HepG2 (cell line): ENCODE measurements around the gene TAF9B. TPM values are rescaled to one million over a fixed set of nuclear protein-coding genes. Genes with fewer than 3 reads are reported as not detected.

Experiments
- ARNT ChIP-seq: fragments of 450-650 bp; IDR thresholded peaks from 2 replicates; pipeline ENCODE4 v1.6.1; 2017
- CREM ChIP-seq, 2 experiments: sonication (generic) in 1 of 2; formaldehyde crosslinking in 1 of 2; IDR thresholded peaks; 2 replicates each; pipeline versions ENCODE4 v1.4.0 to v1.6.1; 2016 to 2020; ENCODE audit warnings: antibody characterized with exemption in 1 of 2, mild to moderate bottlenecking in 1 of 2, missing genetic modification reagents in 1 of 2
- CTCF ChIP-seq: sonication (generic); formaldehyde crosslinking; IDR thresholded peaks from 2 replicates; pipeline ENCODE4 v1.5.0; 2020; ENCODE audit warnings: mild to moderate bottlenecking, missing genetic modification reagents, moderate library complexity
- FIP1L1 ChIP-seq: fragments of 200-400 bp; formaldehyde crosslinking; IDR thresholded peaks from 2 replicates; pipeline ENCODE4 v1.6.1; 2018; ENCODE audit warnings: low read depth, mild to moderate bottlenecking, low read length, moderate library complexity, borderline replicate concordance; ENCODE audit not compliant: insufficient read depth
- FLYWCH1 ChIP-seq: sonication (generic); formaldehyde crosslinking; IDR thresholded peaks from 2 replicates; pipeline ENCODE4 v1.8.1; 2023; ENCODE audit warnings: mild to moderate bottlenecking, missing genetic modification reagents
- GABPB1 ChIP-seq: IDR thresholded peaks from 2 replicates; pipeline ENCODE4 v1.6.1; 2016; ENCODE audit warnings: mild to moderate bottlenecking, missing genetic modification reagents, moderate library complexity, missing compliant biosample characterization
- GRHL1 ChIP-seq: sonication (generic); formaldehyde crosslinking; conservative IDR thresholded peaks from 2 replicates; pipeline ENCODE4 v1.8.0; 2022; ENCODE audit warnings: missing genetic modification reagents
- HNRNPLL ChIP-seq: fragments of 200-400 bp; formaldehyde crosslinking; IDR thresholded peaks from 2 replicates; pipeline ENCODE4 v1.6.1; 2017; ENCODE audit warnings: mild to moderate bottlenecking, low read depth, low read length; ENCODE audit not compliant: poor library complexity, severe bottlenecking
- KDM2A ChIP-seq: sonication (generic); formaldehyde crosslinking; IDR thresholded peaks from 2 replicates; pipeline ENCODE4 v1.4.0; 2020; ENCODE audit warnings: low read depth, missing genetic modification reagents, borderline replicate concordance
- POLR2G ChIP-seq: fragments of 200-400 bp; formaldehyde crosslinking; IDR thresholded peaks from 2 replicates; pipeline ENCODE4 v1.6.1; 2018; ENCODE audit warnings: mild to moderate bottlenecking, low read depth, low read length, moderate library complexity
- SP140L ChIP-seq: sonication (generic); formaldehyde crosslinking; IDR thresholded peaks from 2 replicates; pipeline ENCODE4 v1.4.0; 2020; ENCODE audit warnings: missing genetic modification reagents, borderline replicate concordance
- TGIF2 ChIP-seq: IDR thresholded peaks from 2 replicates; pipeline ENCODE4 v1.6.1; 2016; ENCODE audit warnings: control low read depth, missing compliant biosample characterization
- ZBTB20 ChIP-seq: sonication (generic); formaldehyde crosslinking; IDR thresholded peaks from 2 replicates; pipeline ENCODE4 v1.8.1; 2023; ENCODE audit warnings: missing genetic modification reagents, low read depth, mild to moderate bottlenecking, borderline replicate concordance
- ZNF160 ChIP-seq: sonication (generic); formaldehyde crosslinking; IDR thresholded peaks from 2 replicates; pipeline ENCODE4 v1.8.0; 2022; ENCODE audit warnings: mild to moderate bottlenecking, inconsistent platforms, missing genetic modification reagents
- ZNF501 ChIP-seq: sonication (generic); formaldehyde crosslinking; IDR thresholded peaks from 2 replicates; pipeline ENCODE4 v1.5.1; 2020; ENCODE audit warnings: mild to moderate bottlenecking, moderate library complexity, missing genetic modification reagents
- ZNF530 ChIP-seq: sonication (generic); formaldehyde crosslinking; IDR thresholded peaks from 2 replicates; pipeline ENCODE4 v1.5.0; 2020; ENCODE audit warnings: low read depth, mild to moderate bottlenecking, missing genetic modification reagents
- ZNF577 ChIP-seq: sonication (generic); formaldehyde crosslinking; IDR thresholded peaks from 2 replicates; pipeline ENCODE4 v1.4.0; 2020; ENCODE audit warnings: mild to moderate bottlenecking, low read depth, missing genetic modification reagents, borderline replicate concordance
- polyA plus RNA-seq, 8 experiments: library from polyadenylated mRNA; depleted of rRNA in 3 of 8; stranded (reverse) in 7 of 8; unstranded in 1 of 8; fragments of >200 nt; fragmentation: Illumina TruSeq in 4 of 8; extraction: Trizol in 4 of 8; gene quantifications; 2 replicates each; pipeline versions ENCODE4 v1.2.1 to v1.2.3, GENCODE V29; 2011 to 2016; ENCODE audit warnings: low read depth in 4 of 8, missing spikeins in 1 of 8, mixed read lengths in 1 of 8; ENCODE audit not compliant: insufficient read depth in 1 of 8
- total RNA-seq, 5 experiments: library from RNA; depleted of rRNA; stranded (reverse); fragments of >200 nt; fragmentation: Illumina TruSeq; extraction: Trizol; gene quantifications; 2 replicates each; pipeline ENCODE4 v1.2.3, GENCODE V29; 2016; ENCODE audit warnings: low read depth in 1 of 5
- TF ChIP-seq, protein P1 (sequence below): IDR thresholded peaks from 2 replicates; pipeline ENCODE4 v1.4.0; 2020; ENCODE audit warnings: mild to moderate bottlenecking, missing genetic modification reagents

Gene TAF9B
- total and polyA plus RNA-seq, 2 of the 13 experiments (the other 11 are each of a cell fraction or from before 2014, with no cell fraction given): 10.8 to 15.2 TPM

DNA sequence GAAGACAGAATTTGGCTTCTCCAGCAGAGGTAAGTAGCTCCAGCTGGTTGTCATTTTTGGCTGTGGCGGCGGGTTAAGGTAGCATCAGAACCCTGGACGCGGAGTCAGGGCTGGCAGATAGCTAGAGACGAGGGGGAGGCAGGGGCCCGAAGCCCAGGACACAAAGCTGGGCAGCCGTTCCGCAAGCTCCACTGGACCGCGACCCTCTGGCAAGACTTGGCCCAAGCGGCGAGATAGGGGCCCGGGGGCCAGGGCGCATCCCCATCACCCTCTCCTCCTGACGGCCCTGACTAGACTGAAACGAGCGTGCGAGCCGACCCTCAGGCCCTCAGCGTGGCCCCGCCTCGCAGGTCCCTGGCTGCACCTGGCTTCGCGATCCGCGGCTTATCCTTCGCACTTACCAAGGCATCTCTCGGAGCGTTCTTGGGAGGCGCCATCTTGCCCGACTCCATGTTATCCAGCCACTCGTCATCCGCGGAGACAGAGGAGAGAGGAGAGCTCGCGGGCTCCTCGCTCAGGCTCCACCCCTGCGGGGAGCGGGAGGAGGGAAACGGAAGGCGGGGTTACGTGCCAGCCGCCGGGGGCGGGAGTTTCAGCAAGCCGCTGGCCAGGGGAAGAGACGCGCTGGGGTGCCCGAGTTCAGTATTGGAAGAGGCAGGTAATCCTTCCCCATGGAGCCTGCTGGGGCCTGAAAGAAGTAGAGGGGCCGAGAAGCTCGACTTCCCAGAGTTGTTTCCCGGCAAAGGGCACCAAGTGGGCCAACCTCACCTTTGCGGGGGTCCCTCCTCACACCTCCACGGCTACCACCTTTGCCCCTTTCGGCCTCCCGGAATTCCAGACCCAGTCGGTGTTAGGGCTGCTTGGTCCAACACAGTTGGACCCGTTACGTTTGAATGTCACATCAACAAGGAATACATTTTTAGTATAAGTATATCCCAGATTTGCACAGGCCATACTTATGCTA lies at the start of gene TAF9B (continued):
- TF ChIP-seq FLYWCH1 (no peak), GABPB1 (CRISPR knock-in tag) (peak; percentile 73), ZNF160 (peak; percentile 38; the same call in 1 of the 2 replicates), CREM (IDR thresholded peaks at IDR 0.05) (0 out of 2 replicates have a peak, but pooled peaks have one; percentile 18), CREM (CRISPR knock-in tag; IDR thresholded peaks at IDR 0.05) (no peak), SP140L (CRISPR knock-in tag) (no peak), ZNF577 (CRISPR knock-in tag) (no peak), HNRNPLL (peak; percentile 69), ARNT (no peak), ZBTB20 (CRISPR knock-in tag) (peak; percentile 20; the same call in 1 of the 2 replicates), FIP1L1 (0 out of 2 replicates have a peak, but pooled peaks have one; percentile 77), ZNF530 (CRISPR knock-in tag) (no peak), KDM2A (CRISPR knock-in tag) (peak; percentile 99), GRHL1 (CRISPR knock-in tag) (no peak), TGIF2 (CRISPR knock-in tag) (no peak), POLR2G (peak; percentile 84), ZNF501 (CRISPR knock-in tag) (peak; percentile 71; the same call in 1 of the 2 replicates), CTCF (CRISPR knock-in tag) (peak; percentile 23; the same call in 1 of the 2 replicates)
- TF ChIP-seq, protein P1, sequence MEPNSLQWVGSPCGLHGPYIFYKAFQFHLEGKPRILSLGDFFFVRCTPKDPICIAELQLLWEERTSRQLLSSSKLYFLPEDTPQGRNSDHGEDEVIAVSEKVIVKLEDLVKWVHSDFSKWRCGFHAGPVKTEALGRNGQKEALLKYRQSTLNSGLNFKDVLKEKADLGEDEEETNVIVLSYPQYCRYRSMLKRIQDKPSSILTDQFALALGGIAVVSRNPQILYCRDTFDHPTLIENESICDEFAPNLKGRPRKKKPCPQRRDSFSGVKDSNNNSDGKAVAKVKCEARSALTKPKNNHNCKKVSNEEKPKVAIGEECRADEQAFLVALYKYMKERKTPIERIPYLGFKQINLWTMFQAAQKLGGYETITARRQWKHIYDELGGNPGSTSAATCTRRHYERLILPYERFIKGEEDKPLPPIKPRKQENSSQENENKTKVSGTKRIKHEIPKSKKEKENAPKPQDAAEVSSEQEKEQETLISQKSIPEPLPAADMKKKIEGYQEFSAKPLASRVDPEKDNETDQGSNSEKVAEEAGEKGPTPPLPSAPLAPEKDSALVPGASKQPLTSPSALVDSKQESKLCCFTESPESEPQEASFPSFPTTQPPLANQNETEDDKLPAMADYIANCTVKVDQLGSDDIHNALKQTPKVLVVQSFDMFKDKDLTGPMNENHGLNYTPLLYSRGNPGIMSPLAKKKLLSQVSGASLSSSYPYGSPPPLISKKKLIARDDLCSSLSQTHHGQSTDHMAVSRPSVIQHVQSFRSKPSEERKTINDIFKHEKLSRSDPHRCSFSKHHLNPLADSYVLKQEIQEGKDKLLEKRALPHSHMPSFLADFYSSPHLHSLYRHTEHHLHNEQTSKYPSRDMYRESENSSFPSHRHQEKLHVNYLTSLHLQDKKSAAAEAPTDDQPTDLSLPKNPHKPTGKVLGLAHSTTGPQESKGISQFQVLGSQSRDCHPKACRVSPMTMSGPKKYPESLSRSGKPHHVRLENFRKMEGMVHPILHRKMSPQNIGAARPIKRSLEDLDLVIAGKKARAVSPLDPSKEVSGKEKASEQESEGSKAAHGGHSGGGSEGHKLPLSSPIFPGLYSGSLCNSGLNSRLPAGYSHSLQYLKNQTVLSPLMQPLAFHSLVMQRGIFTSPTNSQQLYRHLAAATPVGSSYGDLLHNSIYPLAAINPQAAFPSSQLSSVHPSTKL: peak; percentile 44; the same call in 1 of the 2 replicates
